Vagina (tissue), 2 donors: ENCODE data around the gene UBA3.

Experiments
- POLR2A ChIP-seq, 2 donors: fragments of 450-650 bp; IDR thresholded peaks; one replicate each; pipeline ENCODE4 v1.6.1; 2017; ENCODE audit warnings: antibody characterized with exemption in 2 of 2, mild to moderate bottlenecking in 2 of 2, moderate library complexity in 2 of 2
- POLR2AphosphoS5 ChIP-seq, 2 donors: sonication (generic); formaldehyde crosslinking; IDR thresholded peaks; one replicate each; pipeline ENCODE4 v1.9.0; 2017; ENCODE audit warnings: antibody characterized with exemption in 2 of 2, mild to moderate bottlenecking in 2 of 2, low read depth in 1 of 2; ENCODE audit not compliant: insufficient read depth in 1 of 2

GRCh38 chr3:69102384-69102783 lies 22.2 kb upstream of the UBA3 start:
- TF ChIP-seq POLR2AphosphoS5 (IDR thresholded peaks at IDR 0.05; ENCODE audit: insufficient read depth in 1 of 2, low read depth in 1 of 2) (no peak), POLR2A (IDR thresholded peaks at IDR 0.05) (no peak)
